ENCODE data around the gene MYOCD.

- TF ChIP-seq, protein P1, sequence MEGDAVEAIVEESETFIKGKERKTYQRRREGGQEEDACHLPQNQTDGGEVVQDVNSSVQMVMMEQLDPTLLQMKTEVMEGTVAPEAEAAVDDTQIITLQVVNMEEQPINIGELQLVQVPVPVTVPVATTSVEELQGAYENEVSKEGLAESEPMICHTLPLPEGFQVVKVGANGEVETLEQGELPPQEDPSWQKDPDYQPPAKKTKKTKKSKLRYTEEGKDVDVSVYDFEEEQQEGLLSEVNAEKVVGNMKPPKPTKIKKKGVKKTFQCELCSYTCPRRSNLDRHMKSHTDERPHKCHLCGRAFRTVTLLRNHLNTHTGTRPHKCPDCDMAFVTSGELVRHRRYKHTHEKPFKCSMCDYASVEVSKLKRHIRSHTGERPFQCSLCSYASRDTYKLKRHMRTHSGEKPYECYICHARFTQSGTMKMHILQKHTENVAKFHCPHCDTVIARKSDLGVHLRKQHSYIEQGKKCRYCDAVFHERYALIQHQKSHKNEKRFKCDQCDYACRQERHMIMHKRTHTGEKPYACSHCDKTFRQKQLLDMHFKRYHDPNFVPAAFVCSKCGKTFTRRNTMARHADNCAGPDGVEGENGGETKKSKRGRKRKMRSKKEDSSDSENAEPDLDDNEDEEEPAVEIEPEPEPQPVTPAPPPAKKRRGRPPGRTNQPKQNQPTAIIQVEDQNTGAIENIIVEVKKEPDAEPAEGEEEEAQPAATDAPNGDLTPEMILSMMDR (IDR thresholded peaks at IDR 0.05; ENCODE audit: low read length) = no peak
- no peak for TF ChIP-seq EZH2 (IDR thresholded peaks at IDR 0.05; ENCODE audit: borderline replicate concordance, low read length)
These were observed 27.9 kb downstream of the MYOCD start for GRCh38 chr17:12693640-12694039.

All from OCI-LY1 (cell line).